Stimulated activated CD4-positive, alpha-beta T cell treated with anti-CD3 and anti-CD28 coated beads, Interleukin-4, amount 100 ng/mL, for 4 hours (primary cell): ENCODE measurements around the gene PKNOX1.
"Not testable (repeated sequence)": the region's sequence is repeated elsewhere in the genome, so short reads cannot be mapped to it uniquely, and the experiment has no call there.

Experiments
- DNase-seq, 2 experiments: peaks; one replicate each; pipeline ENCODE4 v3.0.0-alpha.2; 2020

Gene PKNOX1

DNA sequence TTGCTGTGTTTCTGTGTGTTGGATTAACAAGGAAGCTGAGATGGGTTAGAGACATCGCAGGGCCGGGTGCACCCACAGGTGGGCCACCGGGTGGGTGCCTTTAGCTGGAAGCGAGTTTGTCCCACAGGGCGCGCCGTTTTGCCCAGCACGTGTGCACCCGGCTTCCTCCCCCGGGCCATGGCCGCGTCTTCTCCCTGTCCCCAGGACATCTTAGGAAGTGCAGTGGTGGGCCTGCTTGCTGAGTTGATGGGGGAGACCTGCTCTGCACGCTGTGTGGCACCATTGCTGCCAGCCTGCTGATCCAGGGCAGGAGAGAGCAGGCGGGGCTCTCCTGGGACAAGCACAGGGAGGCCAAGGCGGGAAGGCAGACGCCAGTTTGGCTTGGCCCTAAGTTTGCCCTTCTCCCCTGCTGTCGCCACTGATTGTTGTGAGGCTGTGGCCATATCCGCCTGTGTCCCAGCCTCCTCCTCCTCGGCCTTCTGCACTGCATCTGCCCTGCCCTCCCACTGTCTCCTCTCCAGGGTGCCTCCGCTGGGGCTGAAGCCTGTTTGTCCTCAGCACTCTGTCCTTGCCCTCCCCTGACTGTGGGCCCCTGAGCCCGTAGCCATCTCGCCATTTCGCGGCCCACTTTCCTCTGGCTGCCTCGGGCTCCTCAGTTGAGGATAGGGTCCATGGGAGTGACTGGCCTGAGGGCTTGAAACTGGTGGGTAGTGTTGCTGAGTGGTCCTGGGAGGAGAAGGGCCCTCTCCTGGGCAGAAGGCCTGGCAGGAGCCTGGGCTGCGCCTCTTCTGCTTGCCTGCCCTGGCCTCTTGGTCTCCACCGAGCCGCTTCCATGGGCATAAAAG, 47.6 kb downstream of the PKNOX1 start:
- DNase-seq: no peak

DNA sequence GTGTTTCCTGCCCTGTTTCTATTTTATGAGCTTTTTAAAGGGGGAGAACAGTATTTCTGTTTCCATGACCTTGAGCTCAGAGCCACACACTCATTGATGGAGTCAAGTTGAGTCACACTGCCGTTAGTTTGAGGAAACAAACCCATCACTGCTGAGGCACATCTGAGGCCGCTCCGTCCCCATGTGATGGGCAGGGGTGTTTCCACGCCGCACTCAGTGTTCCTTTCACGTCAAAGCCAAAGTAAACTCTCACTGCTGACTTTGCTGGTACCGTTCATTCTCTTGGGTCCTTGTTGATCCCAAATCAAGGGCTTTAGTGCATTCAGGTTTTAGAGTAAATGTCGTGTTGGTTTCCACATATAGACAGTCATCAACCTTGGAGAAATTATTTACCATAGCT, 48.8 kb downstream of the PKNOX1 start:
- no peak for DNase-seq

DNA sequence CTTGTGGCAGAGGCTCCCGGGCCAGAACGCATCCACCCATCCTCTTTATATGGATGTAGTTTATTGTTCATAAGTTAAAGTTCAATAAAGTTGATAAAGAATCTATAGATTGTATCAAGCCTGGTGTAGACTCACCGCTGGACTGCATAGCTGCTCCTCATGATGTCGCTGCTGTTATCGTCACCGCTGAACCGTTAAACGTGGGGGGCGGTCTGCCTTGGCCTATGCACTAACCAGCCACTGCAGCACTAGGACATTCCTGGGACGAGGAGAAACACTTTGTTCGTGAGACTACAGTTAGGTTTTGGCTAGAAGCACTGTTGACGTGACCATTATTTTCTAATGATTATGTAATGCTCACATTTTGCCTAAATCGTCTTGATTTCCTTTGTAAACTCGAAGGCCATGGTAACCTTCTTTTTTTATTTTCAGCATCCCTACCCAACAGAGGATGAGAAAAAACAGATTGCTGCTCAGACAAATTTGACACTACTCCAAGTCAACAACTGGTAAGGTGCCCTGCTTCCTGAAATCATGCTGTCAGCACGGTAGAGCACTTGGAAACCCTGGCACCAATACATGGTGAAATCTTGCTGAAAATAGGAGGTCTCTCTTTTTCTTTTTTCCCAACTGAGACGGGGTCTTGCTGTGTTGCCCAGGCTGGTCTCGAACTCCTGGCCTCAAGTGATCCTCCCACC, 50.2 kb downstream of the PKNOX1 start:
- DNase-seq: no peak

DNA sequence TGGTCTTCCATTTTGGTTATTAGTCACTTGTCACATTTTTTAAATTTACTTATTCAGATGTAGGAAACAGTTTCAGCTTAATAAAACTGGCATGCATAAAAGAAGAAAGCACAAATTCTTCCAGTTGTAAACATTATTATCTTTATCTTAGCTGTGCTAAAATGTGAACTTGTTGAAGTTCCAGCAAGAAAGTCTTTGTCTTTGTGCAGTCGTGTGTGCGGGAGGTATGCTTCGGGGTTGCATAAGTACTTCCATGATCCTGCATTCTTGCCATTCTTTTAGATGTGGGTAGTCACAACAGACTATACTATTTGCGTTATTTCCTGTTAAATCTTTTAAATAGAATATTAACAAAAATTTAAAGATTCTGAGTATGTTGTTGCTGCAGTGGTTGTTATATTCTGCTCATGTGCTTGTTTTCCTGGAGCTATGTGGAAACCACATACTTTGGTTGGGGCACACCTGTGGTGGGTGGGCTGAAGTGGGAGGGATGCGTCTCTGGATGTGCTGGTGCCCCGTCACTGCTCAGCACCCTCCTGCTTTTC, 51.3 kb downstream of the PKNOX1 start:
- DNase-seq: no peak

DNA sequence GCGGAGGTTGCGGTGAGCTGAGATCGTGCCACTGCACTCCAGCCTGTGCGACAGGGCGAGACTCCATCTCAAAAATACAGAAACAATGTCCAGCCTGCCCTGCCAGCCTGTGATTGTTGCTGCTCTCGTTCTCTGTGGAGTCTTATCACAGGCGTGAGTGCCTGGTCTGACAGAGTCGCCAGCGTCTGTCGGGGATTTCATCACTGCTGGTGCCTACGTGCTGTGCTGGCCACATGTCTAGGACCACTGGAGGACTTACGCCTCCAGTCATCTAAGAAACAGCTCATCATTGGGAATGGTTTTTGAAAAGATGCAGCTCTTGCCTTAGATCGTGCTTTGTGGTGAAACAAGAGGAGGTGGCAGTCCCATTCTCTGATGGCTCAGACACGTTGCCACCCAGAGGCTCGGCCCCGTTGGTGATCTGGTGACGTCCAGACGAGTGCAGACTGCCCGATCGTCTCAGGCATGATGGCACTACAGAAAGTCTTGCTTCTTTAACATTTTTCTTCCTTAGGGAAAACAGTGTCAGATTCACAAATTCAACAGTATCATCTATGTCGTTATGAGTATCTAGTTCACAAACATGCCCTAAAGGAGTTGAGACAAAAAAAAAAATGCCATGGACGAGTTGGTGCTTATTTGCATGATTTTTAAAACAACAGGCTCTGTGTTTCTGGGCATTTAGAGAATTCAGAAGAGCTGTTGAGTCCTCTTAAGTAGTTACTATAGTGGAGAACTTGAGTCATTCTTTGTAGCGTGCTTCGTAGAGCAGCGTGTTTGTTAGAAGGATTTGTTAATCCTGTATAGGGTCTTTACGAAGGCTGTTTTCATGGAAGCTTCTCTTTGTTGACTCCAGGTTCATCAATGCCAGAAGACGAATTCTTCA, 53.7 kb downstream of the PKNOX1 start:
- DNase-seq: no peak

DNA sequence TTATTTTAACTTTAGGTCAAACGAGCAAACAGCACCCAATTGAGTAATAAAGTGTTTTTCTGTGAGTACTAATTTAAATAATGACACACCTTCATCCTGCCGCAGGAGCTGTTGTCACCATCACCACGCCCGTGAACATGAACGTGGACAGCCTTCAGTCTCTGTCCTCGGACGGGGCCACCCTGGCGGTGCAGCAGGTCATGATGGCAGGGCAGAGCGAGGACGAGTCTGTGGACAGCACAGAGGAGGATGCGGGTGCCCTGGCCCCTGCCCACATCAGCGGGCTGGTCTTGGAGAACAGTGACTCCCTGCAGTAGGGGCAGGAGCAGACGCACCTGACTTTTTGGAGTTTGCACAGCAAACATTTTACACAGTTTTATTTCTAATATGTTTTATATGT, 55.4 kb downstream of the PKNOX1 start:
- DNase-seq: no peak

DNA sequence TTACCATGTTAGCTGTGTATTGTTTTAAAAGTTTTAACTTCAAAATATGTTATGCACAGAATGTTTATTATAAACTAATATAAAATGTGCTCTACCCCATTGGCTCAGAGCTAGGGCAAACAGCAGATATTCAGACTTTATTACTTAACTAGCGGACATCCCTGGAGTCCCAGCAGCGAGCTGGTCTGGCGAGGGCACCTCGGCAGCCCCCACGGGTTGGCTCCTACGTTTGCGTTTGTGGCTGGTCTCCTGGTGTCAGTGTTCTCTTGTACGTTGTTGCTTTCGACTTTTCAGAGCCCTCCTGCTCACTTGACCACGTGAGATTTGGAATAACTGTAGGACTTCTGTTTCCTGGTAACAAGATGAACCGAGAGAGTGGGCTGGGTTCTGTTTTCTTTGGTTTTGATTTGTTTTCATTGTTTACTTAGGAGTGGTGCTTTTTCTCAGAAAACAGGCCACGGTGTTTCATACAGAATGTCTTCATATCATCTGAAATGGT, 56.8 kb downstream of the PKNOX1 start:
- no peak for DNase-seq

DNA sequence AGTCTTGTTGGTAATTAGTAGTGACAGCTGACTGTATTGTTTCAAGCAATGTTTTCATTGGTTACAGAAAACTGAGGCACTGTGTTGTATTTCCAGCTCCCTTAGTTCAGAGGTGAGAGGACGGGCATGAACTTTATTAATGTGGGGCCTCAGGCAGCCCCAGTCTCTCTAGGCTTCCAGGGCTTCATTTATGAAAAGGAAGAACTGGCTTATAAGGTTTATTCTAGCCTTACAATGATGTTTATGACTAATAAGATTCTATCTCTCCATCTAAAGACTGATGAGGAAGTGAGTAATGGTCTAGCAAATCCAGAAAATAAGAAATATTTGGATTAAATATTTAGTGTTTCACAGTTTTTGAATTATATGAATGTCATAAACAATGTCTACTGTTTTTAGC, 59.7 kb downstream of the PKNOX1 start:
- DNase-seq: no peak

DNA sequence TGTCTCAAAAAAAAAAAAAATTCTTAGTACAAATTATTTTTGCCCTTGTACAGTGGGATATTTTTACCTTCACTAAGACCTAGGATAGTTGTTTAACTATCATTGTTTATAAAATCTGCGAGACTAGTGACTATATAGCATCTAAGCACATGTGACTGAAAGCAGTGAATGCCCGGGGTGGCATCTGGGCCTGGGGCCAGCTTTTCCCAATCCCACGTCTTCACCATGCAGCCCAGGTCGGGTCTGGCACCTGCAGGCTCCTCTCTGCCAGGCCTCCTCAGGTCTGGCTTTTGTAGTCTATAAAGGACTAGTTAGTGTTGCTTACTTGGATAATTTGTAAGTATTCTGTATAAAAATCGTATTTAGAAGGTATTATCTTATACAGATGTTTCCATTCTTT, 60.5 kb downstream of the PKNOX1 start:
- DNase-seq: no peak

DNA sequence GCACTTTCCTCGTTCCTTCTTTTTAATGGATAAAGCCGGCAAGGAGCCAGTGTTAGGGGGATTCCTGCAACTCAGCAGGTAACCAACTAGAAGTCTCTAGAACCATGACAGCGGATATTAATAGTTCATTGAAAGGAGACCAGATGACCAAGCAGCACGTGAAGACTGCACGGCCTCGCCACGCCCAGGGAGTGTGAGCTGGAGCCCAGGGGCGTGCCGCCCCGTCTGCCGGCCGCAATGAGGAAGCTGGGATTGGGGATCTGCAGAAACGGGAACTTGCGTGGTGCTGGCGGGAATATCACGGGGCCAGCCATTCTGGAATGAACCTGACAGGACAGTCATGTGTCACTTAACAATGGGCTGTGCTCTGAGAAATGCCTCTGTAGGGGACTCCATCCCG, 62.5 kb downstream of the PKNOX1 start:
- DNase-seq: not testable (repeated sequence)

DNA sequence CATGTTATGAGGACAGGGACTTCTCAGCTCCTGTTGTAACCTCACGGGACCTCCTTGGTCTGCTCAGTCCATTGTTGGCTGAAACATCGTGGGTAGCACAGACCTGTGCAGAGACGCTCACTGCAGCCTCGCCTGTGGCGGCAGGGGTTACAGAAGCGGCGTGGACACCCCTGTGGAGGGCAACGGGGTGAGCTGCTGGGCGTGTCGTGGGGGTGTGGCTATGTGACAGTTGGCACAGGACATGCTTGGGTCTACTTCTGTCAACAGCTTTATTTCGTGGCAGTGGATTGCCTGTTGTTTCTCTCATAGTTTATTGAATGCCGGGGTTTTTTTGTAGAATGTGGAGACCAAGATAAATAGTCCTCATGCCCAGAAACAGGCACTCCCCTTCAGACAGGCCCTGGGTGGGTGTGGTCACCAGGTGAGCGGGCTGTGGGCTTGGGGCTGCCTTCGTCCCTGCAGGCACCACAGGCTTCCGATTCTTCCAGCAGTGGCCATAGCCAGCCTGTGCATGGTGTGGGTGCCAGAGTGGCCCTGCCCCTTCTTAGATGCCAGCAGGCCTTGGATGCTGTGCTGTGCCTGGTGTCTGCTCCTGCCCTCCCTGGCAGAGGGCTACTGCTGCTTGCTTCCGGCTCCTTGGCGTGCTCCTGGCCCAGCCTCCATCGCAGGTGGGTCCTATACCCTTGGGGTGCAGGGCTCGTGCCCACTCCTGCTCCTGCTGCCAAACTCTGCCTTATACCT, 63.7 kb downstream of the PKNOX1 start:
- DNase-seq: not testable (repeated sequence)

DNA sequence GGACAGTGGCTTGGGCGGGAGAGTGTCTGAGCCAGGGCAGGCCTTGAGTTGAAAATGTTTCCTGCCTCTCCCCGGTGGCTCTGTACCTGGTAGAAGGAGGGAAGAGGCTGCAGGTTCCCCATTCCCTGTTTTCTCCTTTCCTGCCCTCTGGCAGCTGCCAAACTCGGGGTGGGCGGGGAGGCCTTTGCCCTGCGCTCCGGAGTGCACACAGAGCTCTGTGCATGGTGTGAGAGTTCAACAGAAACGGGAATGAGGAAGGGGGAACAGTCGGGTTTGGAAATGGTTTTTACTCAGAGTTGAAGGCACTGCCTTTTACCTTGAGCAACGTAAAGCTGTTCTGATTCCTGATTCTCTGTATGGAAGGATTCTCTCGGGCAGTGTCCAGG, 64.3 kb downstream of the PKNOX1 start:
- DNase-seq: not testable (repeated sequence)

DNA sequence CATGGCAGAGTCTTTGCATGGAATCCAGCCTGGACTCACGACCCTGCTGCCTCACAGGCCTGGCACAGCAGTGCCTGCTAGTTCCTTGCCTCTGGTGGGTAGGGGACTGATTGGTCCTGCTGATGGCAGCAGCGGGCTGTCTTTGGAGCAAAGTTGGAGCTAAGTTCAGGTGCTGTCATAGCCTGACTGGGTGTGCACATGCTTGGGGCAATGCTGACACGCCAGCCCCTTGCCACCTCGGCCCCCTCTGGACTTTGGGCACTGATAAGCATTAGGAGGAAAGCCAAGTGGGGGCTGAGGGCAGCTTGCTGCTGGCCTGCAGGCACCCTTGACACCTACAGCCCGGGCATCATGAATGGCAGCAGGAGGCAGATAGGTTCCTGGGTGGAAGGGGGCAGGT, 67.8 kb downstream of the PKNOX1 start:
- not testable (repeated sequence) for DNase-seq

DNA sequence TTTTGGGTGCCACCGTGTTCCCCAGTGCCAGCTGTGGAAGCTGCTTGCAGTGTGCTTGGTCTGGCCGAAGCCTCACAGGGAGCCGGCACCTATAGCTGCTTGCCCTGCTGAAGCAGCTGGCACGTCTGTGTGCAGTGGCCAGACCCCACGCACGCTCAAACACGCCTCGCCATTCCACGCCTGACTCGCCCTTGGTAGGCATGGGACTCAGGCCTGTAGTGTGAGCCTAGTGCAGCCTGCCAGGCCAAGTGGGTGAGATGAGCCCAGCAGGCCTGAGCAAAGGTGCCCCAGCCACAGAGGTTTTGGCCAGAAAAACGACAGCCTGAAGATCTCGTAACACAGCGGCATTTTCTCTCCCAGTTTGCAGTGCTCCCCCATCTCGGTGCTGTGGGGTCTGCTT, 68.9 kb downstream of the PKNOX1 start:
- not testable (repeated sequence) for DNase-seq

DNA sequence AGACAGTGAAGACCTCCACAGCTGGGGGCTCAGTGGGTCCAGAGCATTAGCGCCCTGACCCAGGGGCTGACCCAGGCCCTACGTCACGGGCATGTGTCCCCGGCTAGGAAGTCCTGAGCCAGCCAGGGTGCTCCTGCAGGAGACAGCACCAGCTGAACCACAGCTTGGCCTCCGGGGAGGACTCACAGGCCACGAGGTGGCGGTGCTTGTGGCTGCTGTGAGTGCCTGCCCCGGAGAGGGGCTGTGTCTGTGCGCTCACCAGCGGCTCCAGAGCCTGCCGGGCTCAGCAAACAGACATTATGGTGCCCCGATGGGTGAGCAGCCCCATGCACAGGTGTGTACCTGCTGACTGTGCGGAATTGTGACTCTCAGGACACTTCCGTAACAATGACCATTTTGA, 70.2 kb downstream of the PKNOX1 start:
- DNase-seq: not testable (repeated sequence)

DNA sequence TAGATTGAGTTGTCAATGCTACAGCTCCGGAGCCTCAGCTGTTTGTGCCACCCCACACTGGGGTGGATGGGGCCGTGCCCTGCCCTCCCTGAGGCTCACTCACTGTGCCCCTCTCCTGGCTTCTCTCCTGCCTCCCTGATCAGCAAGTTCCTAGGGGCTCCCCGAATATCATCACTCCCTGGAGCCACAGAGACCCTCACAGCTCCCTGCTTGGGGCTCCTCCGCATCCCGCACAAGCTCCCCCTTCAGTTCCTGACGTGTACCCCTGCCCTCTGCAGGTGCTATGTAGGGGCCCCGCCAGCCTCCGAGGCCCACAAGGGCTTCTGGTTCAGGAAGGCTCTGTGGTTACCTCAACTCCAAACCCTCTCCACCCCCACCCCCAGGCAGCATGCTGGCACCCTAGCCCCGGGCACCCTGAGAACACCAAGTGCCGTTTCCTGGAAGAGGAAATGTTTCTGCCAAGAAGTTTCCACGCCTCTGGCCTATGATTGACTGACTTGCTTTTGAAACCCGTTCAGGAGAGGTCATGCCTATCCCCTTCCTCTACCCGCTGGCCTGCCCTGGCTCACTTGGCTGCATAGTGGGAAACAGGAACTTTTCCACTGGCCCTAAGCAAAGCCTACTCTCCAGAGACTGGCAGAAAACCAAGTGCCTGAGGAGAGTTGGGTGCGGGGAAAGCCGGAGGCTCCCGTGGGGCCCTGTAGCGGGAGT, 71.0 kb downstream of the PKNOX1 start:
- DNase-seq: not testable (repeated sequence)

DNA sequence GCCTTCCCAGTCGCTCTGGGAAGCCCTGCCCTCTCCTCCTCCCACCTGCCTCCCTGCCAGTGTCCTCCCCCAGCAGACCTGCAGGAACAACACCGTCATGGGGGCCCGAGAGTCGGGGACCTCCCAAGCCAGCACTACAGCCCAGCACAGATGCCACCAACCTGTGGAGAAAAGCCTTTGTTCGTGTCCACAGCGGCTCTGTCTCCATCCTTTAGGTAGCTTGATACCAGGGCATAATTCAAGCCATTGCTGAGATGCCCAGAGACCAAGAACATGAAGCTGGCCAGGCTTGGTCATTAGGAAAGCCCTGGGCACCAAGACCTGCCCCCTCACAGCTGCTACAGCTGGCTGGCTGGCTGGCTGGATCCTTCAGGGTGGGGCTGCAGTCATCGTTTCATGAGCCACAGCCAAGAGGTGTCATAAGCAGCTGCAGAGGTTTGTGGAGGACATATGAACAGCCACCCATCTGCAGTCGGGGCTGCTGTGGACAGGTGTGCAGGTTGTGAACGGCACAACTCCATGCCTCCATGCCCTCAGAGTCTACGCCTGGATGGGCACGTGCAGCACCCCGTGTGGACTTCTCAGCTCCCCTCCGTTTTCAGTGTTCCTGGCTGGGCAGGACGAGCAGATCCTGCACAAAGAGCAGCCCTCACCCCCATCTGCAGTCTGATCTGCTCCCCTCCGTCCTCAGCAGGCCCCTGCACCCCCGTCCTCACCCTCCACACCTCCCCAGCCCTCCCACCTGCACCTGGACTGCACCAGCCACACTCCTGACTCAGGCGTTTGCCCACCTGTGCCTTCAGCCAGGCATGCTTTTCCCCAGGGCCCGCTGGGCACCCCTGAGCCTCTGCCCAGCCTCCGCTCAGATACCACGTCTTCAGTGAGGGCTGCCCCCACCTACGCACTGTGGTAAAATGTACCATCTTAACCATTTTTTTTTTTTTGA, 71.8 kb downstream of the PKNOX1 start:
- peak in 1 of 2 experiments; percentile 4 for DNase-seq

DNA sequence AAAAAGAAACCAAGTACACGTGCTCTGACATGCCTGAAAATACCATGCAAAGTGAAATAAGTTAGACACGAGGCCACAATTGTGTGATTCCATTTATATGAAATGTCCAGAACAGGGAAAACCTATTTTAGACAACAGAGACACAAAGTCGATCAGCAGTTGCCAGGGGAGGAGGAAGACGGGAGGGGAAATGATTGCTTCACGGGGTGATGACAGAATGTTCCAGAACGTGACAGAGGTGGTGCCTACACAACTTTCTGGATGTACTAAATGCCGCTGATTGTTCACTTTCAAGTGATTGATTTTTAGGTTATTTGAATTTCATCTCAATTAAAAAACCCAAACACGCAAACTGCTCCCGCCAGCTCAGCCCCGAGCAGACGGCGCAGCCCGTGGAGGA, 78.8 kb downstream of the PKNOX1 start:
- not testable (repeated sequence) for DNase-seq

DNA sequence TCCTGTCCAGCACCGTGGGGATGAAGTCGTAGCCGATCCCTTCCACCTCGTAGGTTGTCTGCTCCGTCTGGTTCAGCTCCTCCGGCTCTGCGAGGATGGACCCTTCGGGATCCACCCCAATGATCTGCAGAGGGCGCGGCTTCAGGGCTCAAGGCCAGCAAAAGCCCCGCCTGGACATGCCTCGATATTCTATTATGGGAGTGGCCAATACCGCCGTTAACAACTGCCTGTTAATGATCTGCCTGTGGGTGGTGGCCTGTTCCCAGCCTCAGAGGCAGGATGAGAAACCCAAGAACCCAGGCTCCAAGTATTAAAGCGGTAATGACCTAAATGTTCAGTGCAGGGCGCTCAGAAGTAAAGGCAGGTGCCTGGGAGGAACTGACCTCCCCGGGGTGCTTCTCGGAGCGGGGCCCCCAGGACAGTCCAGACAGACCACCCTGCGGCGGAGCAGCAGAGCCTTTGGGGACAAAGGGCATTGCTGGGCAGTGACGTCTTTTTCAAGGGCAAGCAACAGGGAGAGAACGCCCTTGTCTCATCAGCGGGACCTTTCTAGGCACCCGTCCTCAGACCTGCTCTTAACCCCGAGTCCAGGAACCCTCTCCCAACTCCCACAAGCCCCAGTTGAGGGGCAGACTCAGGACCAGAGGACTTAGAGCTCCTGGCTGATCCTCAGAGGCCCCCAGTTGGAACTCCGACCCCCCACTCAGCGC, 88.7 kb downstream of the PKNOX1 start:
- DNase-seq: not testable (repeated sequence)
